ENCODE measurements around the gene ERVW-1.

ERVW-1 gene

DNA sequence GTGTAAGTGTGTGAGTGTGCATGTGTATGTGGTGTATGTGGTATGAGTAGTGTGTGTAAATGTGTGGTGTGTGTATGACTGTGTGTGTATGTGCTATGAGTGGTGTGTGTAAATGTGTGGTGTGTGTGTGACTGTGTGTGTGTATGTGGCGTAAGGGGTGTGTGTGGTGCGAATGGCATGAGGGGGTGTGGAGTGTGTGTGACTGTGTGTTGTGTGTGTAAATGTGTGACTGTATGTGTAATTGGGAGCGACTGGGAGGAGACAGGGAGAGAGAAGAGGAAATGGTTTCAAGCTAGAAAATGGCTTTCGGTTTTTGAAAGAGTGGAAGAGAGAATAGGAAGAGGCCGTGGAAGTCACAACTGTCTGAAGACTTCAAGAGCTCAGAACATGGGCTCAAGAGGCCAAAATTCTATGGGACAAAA, 54.0 kb downstream of the ERVW-1 start:
- no peak for DNase-seq

DNA sequence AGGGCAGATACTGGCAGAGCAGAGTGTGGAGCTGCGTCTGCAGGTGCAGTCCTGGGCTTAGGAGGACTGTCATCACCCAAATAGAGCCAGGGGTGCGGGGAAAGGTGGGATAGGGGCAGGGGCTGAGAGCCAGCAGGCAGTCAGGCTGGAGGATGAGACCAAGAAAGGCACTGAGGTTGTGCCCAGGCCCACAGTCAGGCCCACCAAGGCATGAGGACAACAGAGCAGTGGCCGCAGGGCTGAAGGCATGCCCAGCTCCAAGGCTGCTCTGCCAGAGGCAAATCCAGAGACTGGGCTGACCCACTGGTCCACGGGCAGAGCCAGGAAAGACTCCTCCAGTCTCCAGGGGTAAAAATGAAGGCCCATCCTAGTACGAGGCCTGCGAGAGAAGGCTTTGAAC, 54.8 kb downstream of the ERVW-1 start:
- no peak for DNase-seq

DNA sequence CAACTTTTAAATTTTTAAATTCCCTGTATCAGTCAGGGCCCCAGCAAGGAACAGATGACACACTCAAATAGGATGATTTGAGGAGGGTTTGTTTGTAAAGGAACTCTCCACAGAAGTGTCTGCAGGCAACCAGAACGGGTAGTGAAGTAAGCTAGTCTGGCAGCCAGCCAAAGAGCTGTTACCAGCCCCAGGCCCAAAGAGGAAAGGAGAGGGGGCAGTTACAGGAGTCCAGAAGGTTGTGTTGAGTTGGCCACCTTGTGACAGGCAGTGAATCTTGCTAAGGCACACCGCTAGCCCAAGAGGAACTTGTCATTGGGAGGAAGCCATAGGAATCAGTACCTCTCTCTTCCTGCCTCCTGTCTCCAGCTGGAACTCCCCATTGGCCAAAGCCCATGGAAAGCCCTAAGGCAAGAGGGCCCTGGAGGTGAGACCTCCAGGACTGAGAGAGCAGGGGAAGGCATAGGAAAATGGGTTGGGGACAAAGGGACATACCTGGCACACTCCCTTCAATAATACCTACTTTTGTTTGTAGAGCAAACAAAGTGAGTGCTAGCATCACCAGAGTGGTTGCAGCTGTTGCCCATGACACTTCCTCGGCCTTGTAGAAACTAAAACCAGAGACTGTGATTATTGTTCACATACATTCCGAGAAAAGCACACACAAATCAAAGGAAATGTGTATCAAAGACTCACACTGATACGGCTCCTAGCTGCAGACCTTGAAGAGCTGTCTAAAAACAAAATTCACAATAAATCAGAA, 55.9 kb downstream of the ERVW-1 start:
- no peak for DNase-seq

All from activated CD8-positive, alpha-beta memory T cell treated with anti-CD3 and anti-CD28 coated beads, Interleukin-2, amount 50 U/mL, for 4 hours (primary cell).